ENCODE results near the gene EFNB3. TPM values are rescaled to one million over a fixed set of nuclear protein-coding genes. Genes with fewer than 3 reads are reported as not detected.
A peak's percentile ranks its signal among the peaks of the same experiment; 100 is the strongest.

The EFNB3 gene
- total RNA-seq, 2 donors from 2014 or later: not detected

DNA sequence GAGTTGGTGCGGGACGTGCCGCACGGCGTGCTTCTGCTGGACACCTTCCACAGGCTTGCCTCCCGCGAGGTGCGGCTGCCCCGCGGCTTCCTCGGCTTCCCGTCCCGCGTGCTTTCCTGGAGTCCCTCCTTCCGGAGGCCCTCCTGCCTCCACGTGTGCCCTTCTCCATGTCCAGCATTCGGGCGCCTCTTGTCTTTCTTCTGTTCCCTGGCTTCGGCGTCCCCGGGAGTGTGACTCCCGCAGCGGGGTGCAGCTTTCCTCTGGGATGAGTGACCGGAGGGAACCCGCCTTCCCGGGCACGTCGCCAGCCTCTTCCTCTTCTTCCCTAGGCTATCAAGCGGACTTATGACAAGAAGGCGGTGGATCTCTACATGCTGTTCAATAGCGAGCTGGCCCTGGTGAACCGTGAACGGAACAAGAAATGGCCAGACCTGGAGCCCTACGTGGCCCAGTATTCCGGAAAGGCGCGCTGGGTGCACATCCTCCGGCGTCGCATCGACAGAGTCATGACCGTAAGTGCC is 35.5 kb downstream of the EFNB3 start:
- no peak overlapping the region for H3K27ac ChIP-seq
- TF ChIP-seq, protein P1, sequence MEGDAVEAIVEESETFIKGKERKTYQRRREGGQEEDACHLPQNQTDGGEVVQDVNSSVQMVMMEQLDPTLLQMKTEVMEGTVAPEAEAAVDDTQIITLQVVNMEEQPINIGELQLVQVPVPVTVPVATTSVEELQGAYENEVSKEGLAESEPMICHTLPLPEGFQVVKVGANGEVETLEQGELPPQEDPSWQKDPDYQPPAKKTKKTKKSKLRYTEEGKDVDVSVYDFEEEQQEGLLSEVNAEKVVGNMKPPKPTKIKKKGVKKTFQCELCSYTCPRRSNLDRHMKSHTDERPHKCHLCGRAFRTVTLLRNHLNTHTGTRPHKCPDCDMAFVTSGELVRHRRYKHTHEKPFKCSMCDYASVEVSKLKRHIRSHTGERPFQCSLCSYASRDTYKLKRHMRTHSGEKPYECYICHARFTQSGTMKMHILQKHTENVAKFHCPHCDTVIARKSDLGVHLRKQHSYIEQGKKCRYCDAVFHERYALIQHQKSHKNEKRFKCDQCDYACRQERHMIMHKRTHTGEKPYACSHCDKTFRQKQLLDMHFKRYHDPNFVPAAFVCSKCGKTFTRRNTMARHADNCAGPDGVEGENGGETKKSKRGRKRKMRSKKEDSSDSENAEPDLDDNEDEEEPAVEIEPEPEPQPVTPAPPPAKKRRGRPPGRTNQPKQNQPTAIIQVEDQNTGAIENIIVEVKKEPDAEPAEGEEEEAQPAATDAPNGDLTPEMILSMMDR (IDR thresholded peaks at IDR 0.05): no peak
- no peaks in the 10 kb centered on the region for H3K36me3 ChIP-seq
- no peaks in the 10 kb centered on the region for H3K27me3 ChIP-seq (replicated peaks; ENCODE audit: insufficient read depth)
- H3K4me3 ChIP-seq: no peak overlapping the region
- H3K4me1 ChIP-seq (ENCODE audit: control insufficient read depth in 1 of 2, low read depth in 2 of 2): no peaks in the 10 kb centered on the region
- DNase-seq (ENCODE audit: low spot score) (no peak), ATAC-seq (ENCODE audit: insufficient number of reproducible peaks, low FRiP score, low read depth) (no peak)
- no peaks in the 10 kb centered on the region for H3K9me3 ChIP-seq

DNA sequence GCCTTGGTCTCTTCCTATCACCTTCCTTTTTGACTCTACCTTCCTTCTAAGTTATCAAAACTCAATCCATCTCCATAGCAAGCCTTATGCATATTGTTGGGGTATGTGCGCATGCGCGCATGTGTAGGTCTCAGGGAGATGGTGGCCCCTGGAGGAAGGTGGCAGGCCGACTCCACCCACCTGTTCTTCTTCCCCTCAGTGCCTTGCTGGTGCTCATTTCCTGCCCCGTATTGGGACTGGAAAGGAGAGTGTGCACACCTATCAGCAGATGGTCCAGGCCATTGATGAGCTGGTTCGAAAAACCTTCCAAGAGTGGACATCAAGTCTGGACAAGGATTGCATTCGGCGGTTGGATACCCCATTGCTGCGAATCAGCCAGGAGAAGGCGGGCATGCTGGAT is 37.7 kb downstream of the EFNB3 start:
- Histone ChIP-seq H3K36me3 (no peaks in the 10 kb centered on the region), H3K4me1 (ENCODE audit: control insufficient read depth in 1 of 2, low read depth in 2 of 2) (no peaks in the 10 kb centered on the region), H3K27ac (no peak overlapping the region), H3K9me3 (no peaks in the 10 kb centered on the region), H3K4me3 (no peak overlapping the region), H3K27me3 (replicated peaks; ENCODE audit: insufficient read depth) (no peaks in the 10 kb centered on the region)
- TF ChIP-seq, protein P1 (IDR thresholded peaks at IDR 0.05): no peak
- ATAC-seq (ENCODE audit: insufficient number of reproducible peaks, low FRiP score, low read depth) (no peak), DNase-seq (ENCODE audit: low spot score) (no peak)

DNA sequence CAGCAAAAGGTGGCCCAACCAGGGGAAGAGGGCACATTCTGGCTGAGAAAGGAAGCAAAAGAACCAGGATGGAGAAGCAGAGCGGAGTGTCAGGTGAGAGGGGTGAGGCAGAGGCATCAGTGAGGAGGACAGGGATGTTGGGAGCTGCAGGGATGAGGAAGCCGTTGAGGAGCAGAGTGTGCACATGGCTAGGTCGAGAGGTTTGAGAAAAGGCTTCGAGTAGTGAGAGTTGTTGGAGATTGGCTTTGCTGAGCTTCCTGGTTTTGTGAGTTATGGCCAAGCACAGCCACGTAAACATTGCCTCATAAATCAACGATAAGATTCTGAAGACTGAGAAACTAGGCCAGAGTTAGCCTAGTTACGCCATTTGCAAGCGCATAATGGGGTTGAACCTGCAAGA is 39.4 kb downstream of the EFNB3 start:
- DNase-seq (ENCODE audit: low spot score): no peak
- H3K27ac ChIP-seq: no peak overlapping the region
- H3K36me3 ChIP-seq: no peaks in the 10 kb centered on the region
- no peak overlapping the region for H3K4me3 ChIP-seq
- H3K4me1 ChIP-seq (ENCODE audit: control insufficient read depth in 1 of 2, low read depth in 2 of 2): no peaks in the 10 kb centered on the region
- no peaks in the 10 kb centered on the region for H3K27me3 ChIP-seq (replicated peaks; ENCODE audit: insufficient read depth)
- TF ChIP-seq, protein P1 (IDR thresholded peaks at IDR 0.05): no peak
- no peaks in the 10 kb centered on the region for H3K9me3 ChIP-seq
- ATAC-seq (ENCODE audit: insufficient number of reproducible peaks, low FRiP score, low read depth): no peak

DNA sequence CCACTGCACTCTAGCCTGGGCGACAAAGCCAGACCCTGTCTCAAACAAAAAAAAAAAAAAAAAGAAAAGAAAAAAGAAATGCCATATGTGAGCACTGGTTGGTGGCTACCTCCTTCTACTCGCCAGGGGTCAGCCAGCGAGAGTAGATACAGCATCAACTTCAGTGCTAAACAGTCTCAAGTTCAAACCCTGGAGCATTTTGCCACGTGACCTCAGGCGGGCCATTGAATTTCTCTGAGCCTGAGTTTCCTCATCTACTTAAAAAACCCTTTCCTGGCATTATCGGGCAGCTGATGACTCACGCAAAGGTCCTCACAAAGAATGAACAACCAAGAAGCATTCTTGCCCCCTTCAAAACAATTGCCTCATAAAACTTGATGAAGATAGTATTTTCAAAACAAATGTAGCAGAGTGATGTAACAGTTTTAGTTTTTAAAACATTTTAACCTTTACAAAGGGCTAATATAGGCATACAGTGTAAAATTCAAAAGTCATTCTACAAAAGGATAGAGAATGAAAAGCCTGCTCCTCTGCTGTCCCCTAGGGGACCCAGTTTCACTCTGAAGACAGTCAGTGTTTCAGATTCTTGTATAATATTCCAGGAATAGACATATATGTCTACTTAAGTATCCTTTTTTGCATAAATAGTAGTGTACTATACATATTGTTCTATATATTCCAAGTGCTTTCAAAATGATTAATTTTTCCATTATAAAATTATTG is 40.9 kb downstream of the EFNB3 start:
- peak; percentile 71 for ATAC-seq (ENCODE audit: insufficient number of reproducible peaks, low FRiP score, low read depth)
- no peaks in the 10 kb centered on the region for H3K9me3 ChIP-seq
- no peak for DNase-seq (ENCODE audit: low spot score)
- TF ChIP-seq, protein P1 (IDR thresholded peaks at IDR 0.05): no peak
- H3K4me1 ChIP-seq (ENCODE audit: control insufficient read depth in 1 of 2, low read depth in 2 of 2): peaks cover 0 to 4% of the 10 kb centered on the region in 2 donors
- H3K27me3 ChIP-seq (replicated peaks; ENCODE audit: insufficient read depth): no peaks in the 10 kb centered on the region
- H3K27ac ChIP-seq: no peak overlapping the region
- H3K36me3 ChIP-seq: no peaks in the 10 kb centered on the region
- no peak overlapping the region for H3K4me3 ChIP-seq

DNA sequence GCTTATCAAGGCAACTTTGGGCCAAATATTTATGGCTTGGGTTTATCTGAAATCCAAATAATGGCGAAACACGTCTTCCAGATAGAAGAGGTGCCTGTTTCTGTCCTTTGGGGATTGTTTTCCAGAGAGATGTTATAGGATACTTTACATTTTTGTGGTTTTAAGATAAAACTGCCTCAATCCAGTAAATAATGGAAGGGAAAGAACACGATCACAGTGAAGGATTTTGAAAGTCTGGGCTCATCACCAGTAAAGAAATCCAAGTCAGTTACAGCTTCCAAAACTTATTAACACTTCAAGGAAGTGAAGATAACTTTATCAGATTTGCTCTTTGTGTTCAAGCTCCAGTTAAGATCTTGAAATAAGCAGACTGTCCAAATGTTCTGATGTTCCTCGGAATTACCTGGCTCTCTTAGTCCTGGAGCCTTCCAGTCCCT is 42.7 kb downstream of the EFNB3 start:
- no peaks in the 10 kb centered on the region for H3K27me3 ChIP-seq (replicated peaks; ENCODE audit: insufficient read depth)
- DNase-seq (ENCODE audit: low spot score) (no peak), ATAC-seq (ENCODE audit: insufficient number of reproducible peaks, low FRiP score, low read depth) (no peak)
- TF ChIP-seq, protein P1 (IDR thresholded peaks at IDR 0.05): no peak
- no peak overlapping the region for H3K27ac ChIP-seq
- no peaks in the 10 kb centered on the region for H3K9me3 ChIP-seq
- H3K4me1 ChIP-seq (ENCODE audit: control insufficient read depth in 1 of 2, low read depth in 2 of 2): peaks cover 0 to 4% of the 10 kb centered on the region in 2 donors
- no peak overlapping the region for H3K4me3 ChIP-seq
- H3K36me3 ChIP-seq: no peaks in the 10 kb centered on the region

All from thoracic aorta (tissue), 2 donors.